Dendritic cell treated with granulocyte-macrophage colony-stimulating factor and Interleukin-4, amounts not matched to agents 40 ng/mL and 50 ng/mL, for 4 days (primary cell): Measurements from ENCODE around the gene ARF6.
"Not testable (repeated sequence)": the region's sequence is repeated elsewhere in the genome, so short reads cannot be mapped to it uniquely, and the experiment has no call there.

Source experiments
- H3K27ac Mint-ChIP-seq: one replicate; pipeline ENCODE4 v1.8.0; 2022; ENCODE audit warnings: mild to moderate bottlenecking, mixed read lengths
- H3K27me3 Mint-ChIP-seq: one replicate; pipeline ENCODE4 v1.8.0; 2022; ENCODE audit warnings: mild to moderate bottlenecking, mixed read lengths
- H3K36me3 Mint-ChIP-seq: one replicate; pipeline ENCODE4 v1.8.0; 2022; ENCODE audit warnings: low read depth, mixed read lengths
- H3K4me1 Mint-ChIP-seq: one replicate; pipeline ENCODE4 v1.8.0; 2022; ENCODE audit warnings: low read depth, mixed read lengths
- H3K4me3 Mint-ChIP-seq: one replicate; pipeline ENCODE4 v1.8.0; 2022; ENCODE audit warnings: mild to moderate bottlenecking, moderate library complexity, mixed read lengths
- H3K9me3 Mint-ChIP-seq: one replicate; pipeline ENCODE4 v1.8.0; 2022; ENCODE audit warnings: mixed read lengths
- intact Hi-C: fragments of 100-400 bp; cut with micrococcal nuclease; formaldehyde crosslinking; loops from one replicate; pipeline ENCODE4 v1.15.0; 2022

ARF6 gene

DNA sequence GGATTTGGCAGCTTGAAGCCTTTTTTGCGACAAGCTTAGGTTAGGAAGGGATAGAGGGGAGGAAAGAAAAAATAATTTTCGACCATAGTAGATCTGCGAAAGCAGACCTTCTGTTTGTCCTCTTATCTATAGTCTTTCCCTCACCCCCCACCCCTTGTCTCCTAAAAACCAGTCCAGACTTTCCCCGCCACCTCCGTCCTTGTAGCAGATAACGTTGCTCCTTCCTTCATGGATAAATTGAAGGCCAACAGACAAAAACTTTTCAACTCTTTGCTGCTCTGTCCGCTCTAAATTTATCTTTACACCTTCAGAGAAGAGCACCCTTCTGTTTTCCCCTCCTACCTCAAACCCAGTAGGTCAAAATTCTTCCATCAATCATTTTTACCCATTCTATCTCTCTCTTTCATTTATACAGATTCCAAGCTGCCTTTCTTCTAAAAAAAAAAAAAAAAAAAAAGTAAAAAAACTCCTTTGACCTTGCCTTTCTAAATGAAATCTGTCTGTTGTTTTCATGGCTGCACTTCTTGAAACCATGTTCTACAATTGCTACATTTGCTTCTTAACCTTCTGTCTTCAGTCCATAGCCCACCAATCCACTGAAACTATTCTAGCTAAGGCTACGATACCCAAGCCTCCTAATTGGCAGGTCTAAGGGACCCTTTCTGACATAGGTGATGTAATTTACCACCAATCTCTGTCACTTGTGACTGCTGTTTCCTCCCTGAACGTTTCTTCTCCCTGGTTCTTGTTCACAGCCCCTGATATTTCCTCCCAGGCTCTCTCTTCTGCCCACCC lies 29.2 kb upstream of the ARF6 start:
- Mint-ChIP-seq H3K27me3 (no peaks in the 10 kb centered on the region), H3K36me3 (peaks cover 12% of the 10 kb centered on the region), H3K27ac (no peak overlapping the region), H3K4me1 (peaks cover 21% of the 10 kb centered on the region), H3K4me3 (no peak overlapping the region), H3K9me3 (no peaks in the 10 kb centered on the region)
- intact Hi-C loops = no loop called here

- H3K36me3 Mint-ChIP-seq = peaks cover 12% of the 10 kb centered on the region
- H3K27me3 Mint-ChIP-seq = no peaks in the 10 kb centered on the region
- H3K4me1 Mint-ChIP-seq = peaks cover 27% of the 10 kb centered on the region
- no peaks in the 10 kb centered on the region for H3K9me3 Mint-ChIP-seq
- no peak overlapping the region for H3K27ac Mint-ChIP-seq
- no peak overlapping the region for H3K4me3 Mint-ChIP-seq
- intact Hi-C loops = loop anchor here (1.0 kb wide), 1 partner anchor 240 kb away; no protein-coding TSS in a partner anchor
Measured at GRCh38 chr14:49865431-49865859, 27.4 kb upstream of the ARF6 start.

DNA sequence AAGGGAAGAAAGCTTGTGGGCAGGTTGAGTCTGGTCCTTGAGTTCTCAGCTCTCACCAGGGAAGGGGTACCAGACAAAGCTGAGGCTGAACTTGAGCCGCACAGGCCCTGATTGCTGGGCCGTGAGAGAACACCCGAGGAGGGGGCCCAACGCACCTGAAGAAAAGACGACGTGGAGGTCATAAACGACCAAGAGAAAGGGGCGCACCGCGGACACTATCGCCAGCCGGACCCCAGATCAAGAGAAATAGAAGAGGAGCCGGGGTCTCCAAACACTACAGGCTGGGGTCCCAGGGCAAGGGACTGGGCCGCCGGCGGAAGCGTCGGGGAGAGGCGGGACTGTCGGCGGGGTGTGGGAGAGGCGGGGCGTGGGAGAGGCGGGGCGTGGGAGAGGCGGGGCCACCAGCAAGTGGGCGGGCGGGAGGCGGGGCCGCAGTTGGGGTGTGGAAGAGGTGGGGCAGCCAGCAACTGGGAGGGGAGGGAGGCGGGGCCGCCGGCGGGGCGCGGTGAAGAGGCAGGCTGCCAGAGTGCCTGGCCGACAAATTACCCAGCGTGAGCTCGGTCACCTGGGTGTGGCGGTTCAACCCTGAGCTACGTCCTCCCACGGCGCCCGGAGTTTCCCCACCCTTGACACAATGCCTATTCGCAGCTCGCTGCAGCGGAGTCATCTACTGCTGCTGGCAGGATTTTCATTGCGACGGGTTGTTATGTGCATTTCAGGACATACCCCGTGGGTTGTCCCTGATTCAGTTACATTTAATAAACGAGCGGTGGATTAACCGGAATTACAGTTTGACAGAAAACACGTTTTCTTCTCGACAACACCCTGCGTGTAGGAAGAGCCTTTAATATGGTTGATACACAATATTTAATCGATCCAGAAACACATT lies 24.8 kb upstream of the ARF6 start:
- H3K4me1 Mint-ChIP-seq = peaks cover 29% of the 10 kb centered on the region
- intact Hi-C loops = loop anchor here (1.0 to 2.0 kb wide), 5 partner anchors 12 to 171 kb away; no protein-coding TSS in a partner anchor
- no peaks in the 10 kb centered on the region for H3K9me3 Mint-ChIP-seq
- H3K27me3 Mint-ChIP-seq = no peaks in the 10 kb centered on the region
- H3K27ac Mint-ChIP-seq = peak overlapping the region; percentile 98
- peak overlapping the region; percentile 93 for H3K4me3 Mint-ChIP-seq
- H3K36me3 Mint-ChIP-seq = peaks cover 10% of the 10 kb centered on the region

- H3K9me3 Mint-ChIP-seq = no peaks in the 10 kb centered on the region
- H3K36me3 Mint-ChIP-seq = peaks cover 7% of the 10 kb centered on the region
- peak overlapping the region; percentile 93 for H3K4me3 Mint-ChIP-seq
- H3K4me1 Mint-ChIP-seq = peaks cover 29% of the 10 kb centered on the region
- intact Hi-C loops = loop anchor here (1.0 to 2.0 kb wide), 5 partner anchors 12 to 170 kb away; no protein-coding TSS in a partner anchor
- H3K27me3 Mint-ChIP-seq = no peaks in the 10 kb centered on the region
- peak overlapping the region; percentile 98 for H3K27ac Mint-ChIP-seq
Measured at GRCh38 chr14:49868720-49869114, 24.2 kb upstream of the ARF6 start.

DNA sequence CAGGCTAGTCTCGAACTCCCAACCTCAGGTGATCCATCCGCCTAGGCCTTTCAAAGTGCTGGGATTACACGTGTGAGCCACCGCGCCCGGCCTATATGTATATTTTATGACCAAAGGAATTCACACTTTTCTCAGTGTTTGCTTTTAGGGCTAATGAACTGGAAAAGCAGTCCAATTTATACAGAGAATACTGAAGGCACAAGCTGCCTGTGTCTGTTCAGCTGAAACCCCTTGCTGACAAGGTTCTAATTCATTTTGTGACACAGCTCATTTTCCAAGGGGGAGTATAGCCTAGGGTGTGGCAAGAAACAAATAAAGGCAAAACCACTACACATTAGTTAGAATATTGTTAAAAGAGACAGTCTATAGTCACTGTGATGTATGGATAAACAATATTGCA lies 22.0 kb upstream of the ARF6 start:
- Mint-ChIP-seq H3K36me3 (peaks cover 7% of the 10 kb centered on the region), H3K27ac (peak overlapping the region; percentile 98), H3K27me3 (no peaks in the 10 kb centered on the region), H3K9me3 (no peaks in the 10 kb centered on the region), H3K4me1 (peaks cover 29% of the 10 kb centered on the region), H3K4me3 (no peak overlapping the region)
- intact Hi-C loops = no loop called here

DNA sequence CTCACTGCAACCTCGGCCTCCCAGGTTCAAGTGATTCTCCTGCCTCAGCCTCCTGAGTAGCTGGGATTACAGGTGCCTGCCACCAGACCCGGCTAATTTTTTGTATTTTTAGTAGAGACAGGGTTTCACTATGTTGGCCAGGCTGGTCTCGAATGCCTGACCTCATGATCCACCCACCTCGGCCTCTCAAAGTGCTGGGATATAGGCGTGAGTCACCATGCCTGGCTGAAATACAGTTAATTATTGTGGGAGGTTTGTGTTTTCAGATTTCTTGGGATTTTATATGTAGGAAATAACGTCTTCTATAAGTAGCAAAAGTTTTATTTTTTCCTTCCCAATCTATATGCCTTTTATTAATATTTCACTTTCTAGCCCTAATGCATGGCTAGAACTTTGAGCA lies 19.3 kb upstream of the ARF6 start:
- peaks cover 26% of the 10 kb centered on the region for H3K4me1 Mint-ChIP-seq
- H3K27ac Mint-ChIP-seq, H3K36me3 Mint-ChIP-seq, H3K27me3 Mint-ChIP-seq, H3K9me3 Mint-ChIP-seq, intact Hi-C loops, H3K4me3 Mint-ChIP-seq: not testable (repeated sequence)

- Mint-ChIP-seq H3K4me1 (peaks cover 30% of the 10 kb centered on the region), H3K27me3 (peaks cover 3% of the 10 kb centered on the region), H3K36me3 (no peaks in the 10 kb centered on the region), H3K4me3 (no peak overlapping the region), H3K27ac (no peak overlapping the region), H3K9me3 (no peaks in the 10 kb centered on the region)
- intact Hi-C loops = no loop called here
Measured at GRCh38 chr14:49875640-49876198, 17.2 kb upstream of the ARF6 start.

- peaks cover 3% of the 10 kb centered on the region for H3K27me3 Mint-ChIP-seq
- no peak overlapping the region for H3K27ac Mint-ChIP-seq
- H3K4me3 Mint-ChIP-seq = no peak overlapping the region
- no peaks in the 10 kb centered on the region for H3K36me3 Mint-ChIP-seq
- H3K4me1 Mint-ChIP-seq = peaks cover 33% of the 10 kb centered on the region
- no peaks in the 10 kb centered on the region for H3K9me3 Mint-ChIP-seq
- intact Hi-C loops = no loop called here
Measured at GRCh38 chr14:49876563-49877127, 16.2 kb upstream of the ARF6 start.

DNA sequence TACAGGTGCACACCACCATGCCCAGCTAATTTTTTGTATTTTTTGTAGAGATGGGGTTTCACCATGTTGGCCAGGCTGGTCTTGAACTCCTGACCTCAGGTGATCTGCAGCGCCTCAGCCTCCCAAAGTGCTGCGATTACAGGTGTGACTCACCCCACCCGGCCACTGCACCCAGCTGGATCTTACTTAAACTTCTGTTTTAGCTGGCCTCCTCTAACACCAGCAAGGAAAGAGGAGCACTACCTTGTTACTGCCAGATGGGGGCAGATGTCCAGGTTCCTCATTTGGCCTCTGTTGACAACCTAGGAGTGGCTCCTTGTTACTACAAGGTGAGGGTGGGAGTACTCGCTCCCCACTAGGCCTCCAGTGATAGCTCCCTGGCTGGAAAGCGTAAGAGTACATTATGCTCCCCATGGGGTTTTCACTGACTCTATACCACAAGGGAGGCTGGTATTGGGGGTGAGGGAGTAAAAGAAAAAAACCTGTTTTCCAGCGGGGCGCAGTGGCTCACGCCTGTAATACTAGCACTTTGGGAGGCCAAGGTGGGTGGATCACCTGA lies 13.2 kb upstream of the ARF6 start:
- Mint-ChIP-seq H3K27me3 (peaks cover 3% of the 10 kb centered on the region), H3K9me3 (no peaks in the 10 kb centered on the region)
- intact Hi-C loops = loop anchor here (1.0 kb wide), 2 partner anchors 11 to 13 kb away; no protein-coding TSS in a partner anchor

GRCh38 chr14:49880267-49881064 lies 12.4 kb upstream of the ARF6 start:
- Mint-ChIP-seq H3K4me3 (peak overlapping the region; percentile 9), H3K4me1 (peaks cover 44% of the 10 kb centered on the region), H3K27ac (peak overlapping the region; percentile 97), H3K27me3 (peaks cover 3% of the 10 kb centered on the region), H3K36me3 (no peaks in the 10 kb centered on the region), H3K9me3 (no peaks in the 10 kb centered on the region)
- intact Hi-C loops = loop anchor here (1.0 kb wide), 2 partner anchors 12 kb away; no protein-coding TSS in a partner anchor

More for the DNA sequence above, 13.2 kb upstream of the ARF6 start:
- peaks cover 44% of the 10 kb centered on the region for H3K4me1 Mint-ChIP-seq
- peak overlapping the region; percentile 97 for H3K27ac Mint-ChIP-seq
- H3K36me3 Mint-ChIP-seq = no peaks in the 10 kb centered on the region
- H3K4me3 Mint-ChIP-seq = no peak overlapping the region

DNA sequence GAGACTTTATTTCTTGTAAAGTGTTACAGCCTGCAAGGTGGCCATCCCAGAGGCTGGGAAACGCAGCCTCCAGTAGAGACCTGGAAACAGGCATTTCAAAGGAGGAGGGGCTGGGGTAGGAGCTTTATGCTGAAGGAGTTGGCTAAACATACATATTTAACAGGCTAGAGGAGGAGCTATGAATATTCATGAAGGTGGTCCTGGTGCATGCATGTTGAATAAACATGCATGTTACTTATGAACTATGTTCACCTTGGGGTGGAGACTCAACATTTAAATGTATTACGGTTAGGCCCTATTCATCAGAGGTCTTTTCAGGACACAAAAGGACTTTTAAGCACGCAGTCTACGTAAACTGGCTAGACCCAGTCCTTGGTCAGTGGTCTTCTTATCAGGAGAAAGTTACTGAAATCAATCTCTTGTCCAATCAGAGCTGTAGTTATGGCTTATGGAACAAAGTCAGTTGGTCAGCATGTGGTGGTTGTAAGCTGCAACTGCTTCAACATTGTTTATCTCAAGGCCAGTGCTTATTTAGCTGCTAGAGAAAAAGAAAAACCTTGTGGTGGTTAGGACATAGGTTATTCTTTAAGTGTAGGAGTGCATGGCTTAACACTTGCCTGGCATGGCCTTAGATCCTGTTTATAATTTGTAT lies 11.4 kb upstream of the ARF6 start:
- Mint-ChIP-seq H3K36me3 (no peaks in the 10 kb centered on the region), H3K27me3 (no peaks in the 10 kb centered on the region), H3K4me1 (peaks cover 39% of the 10 kb centered on the region), H3K9me3 (no peaks in the 10 kb centered on the region), H3K27ac (peak overlapping the region; percentile 97), H3K4me3 (no peak overlapping the region)
- intact Hi-C loops = no loop called here

- Mint-ChIP-seq H3K36me3 (no peaks in the 10 kb centered on the region), H3K27ac (peak overlapping the region; percentile 69), H3K27me3 (no peaks in the 10 kb centered on the region), H3K4me3 (no peak overlapping the region), H3K9me3 (no peaks in the 10 kb centered on the region), H3K4me1 (peaks cover 39% of the 10 kb centered on the region)
- intact Hi-C loops = no loop called here
Measured at GRCh38 chr14:49882826-49883694, 9.8 kb upstream of the ARF6 start.
